GM21390 (cell line): Measurements from ENCODE around the gene SLC30A7.
A peak's percentile ranks its signal among the peaks of the same experiment; 100 is the strongest.
"Not testable (repeated sequence)": the region's sequence is repeated elsewhere in the genome, so short reads cannot be mapped to it uniquely, and the experiment has no call there.

ENCODE experiments used
- ATAC-seq: cut with Tn5 transposase; IDR thresholded peaks from one replicate; pipeline ENCODE4 v1.9.1; 2021; ENCODE audit not compliant: unreplicated experiment

SLC30A7 gene

DNA sequence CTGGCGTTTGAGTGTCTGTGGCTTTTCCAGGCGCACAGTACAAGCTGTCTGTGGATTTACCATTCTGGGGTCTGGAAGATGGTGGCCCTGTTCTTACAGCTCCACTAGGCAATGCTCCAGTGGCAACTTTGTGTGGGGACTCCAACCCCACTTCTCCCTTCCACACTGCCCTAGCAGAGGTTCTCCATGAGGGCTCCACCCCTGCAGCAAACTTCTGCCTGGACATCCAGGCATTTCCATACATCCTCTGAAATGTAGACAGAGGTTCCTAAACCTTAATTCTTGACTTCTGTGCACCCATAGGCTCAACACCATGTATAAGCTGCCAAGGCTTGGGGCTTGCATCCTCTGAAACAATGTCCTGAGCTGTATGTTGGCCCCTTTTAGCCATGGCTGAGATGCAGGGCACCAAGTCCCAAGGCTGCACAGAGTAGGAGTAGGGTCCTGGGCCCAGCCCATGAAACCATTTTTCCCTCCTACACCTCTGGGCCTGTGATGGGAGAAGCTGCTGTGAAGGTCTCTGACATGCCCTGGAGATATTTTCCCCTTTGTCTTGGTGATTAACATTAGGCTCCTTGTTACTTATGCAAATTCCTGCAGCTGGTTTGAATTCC, 5.9 kb upstream of the SLC30A7 start:
- not testable (repeated sequence) for ATAC-seq

- ATAC-seq = no peak
These were observed 4.5 kb upstream of the SLC30A7 start for GRCh38 chr1:100891380-100891779.

- no peak for ATAC-seq
These were observed 3.3 kb upstream of the SLC30A7 start for GRCh38 chr1:100892554-100892953.

GRCh38 chr1:100893718-100894117, 2.2 kb upstream of the SLC30A7 start:
- no peak for ATAC-seq

GRCh38 chr1:100894603-100895539, 1.0 kb upstream of the SLC30A7 start, which contains the start of gene EXTL2:
EXTL2 (minus strand) TSS chr1:100894842; CDS start chr1:100888757, 6,085 bp downstream.
- ATAC-seq = peak; percentile 53

- ATAC-seq = peak; percentile 35
These were observed 642 bp downstream of the SLC30A7 start for GRCh38 chr1:100896481-100896982.

- no peak for ATAC-seq
These were observed 6.5 kb downstream of the SLC30A7 start for GRCh38 chr1:100902365-100902764.

GRCh38 chr1:100903777-100904176, 7.9 kb downstream of the SLC30A7 start:
- no peak for ATAC-seq

GRCh38 chr1:100904528-100904927, 8.6 kb downstream of the SLC30A7 start:
- ATAC-seq = no peak

GRCh38 chr1:100905181-100905580, 9.3 kb downstream of the SLC30A7 start:
- no peak for ATAC-seq

DNA sequence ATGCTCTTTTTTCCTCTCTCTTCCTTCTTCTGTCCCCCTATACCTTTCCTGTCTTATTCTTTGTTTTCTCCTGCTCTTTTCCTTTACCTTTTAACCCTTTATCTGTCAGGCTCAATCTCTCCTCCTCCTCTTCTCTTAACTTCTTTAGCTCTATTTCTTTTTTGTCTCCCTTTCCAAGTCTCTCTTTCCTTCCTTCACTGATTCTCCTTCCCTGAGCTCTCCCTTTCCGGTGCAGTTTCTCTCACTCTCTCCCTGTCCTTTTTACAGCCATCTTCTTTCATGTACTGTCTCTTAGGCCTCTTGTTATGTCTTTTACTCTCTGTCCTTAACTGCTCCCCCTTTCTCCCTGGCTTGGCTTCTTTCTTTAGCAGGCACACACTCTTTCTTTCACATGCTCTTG, 12.0 kb downstream of the SLC30A7 start:
- no peak for ATAC-seq

DNA sequence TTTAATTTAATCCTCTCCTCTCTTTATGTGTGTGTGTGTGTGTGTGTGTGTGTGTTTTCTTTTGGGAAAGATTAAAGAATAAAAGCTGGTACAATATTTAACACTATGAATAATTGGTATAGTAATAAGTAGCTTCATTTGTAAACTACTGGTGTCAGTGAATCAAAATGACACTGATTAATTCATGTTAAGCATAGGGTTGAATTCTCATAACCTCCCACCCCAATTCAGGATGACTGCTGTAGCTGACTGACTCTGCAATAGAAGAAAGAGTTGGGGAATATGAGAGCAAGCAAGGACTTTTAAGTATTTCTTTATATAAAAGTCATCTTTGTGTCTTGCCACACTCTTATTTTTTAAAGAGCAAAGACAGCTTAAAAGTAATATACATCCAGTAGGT, 13.1 kb downstream of the SLC30A7 start:
- no peak for ATAC-seq

GRCh38 chr1:100912019-100912418, 16.1 kb downstream of the SLC30A7 start:
- no peak for ATAC-seq

GRCh38 chr1:100921110-100921706, 25.3 kb downstream of the SLC30A7 start:
- ATAC-seq = no peak

DNA sequence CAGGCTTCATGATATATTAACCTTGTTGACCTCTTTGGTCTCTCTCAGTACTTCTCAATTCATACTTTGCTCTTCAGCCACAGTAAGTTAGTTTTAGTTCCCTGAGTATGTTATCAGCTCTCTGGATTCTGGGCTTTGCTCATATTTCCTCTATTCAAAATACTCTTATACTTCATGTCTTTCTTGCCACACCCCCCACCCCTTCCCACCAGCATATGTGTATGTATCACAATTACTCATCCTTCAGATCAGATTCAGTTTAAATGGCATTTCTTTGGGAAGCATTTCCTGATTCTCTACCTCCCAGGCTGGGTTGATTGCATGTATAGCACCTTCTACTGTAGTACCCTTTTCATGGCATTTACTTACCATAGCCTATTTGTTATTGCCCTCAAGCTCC, 28.3 kb downstream of the SLC30A7 start:
- no peak for ATAC-seq

DNA sequence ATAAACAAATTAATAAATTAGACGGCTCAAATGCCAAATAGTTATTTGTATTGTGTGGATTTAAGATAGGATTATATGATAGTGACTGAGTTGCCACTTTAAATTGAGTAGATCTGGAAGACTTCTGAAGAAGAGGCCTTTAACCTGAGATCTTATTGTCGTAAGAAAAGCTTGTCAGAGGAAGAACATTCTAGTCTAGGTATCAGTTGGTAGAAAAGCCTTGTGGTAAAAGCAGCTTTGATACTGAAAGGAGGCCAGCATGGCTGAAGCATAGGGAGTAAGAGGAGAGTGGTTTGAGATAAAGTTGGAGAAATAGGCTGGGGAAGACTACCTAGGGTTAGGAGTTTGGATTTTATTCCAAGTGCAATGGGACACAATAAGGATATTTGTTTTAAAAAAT, 29.1 kb downstream of the SLC30A7 start:
- no peak for ATAC-seq

DNA sequence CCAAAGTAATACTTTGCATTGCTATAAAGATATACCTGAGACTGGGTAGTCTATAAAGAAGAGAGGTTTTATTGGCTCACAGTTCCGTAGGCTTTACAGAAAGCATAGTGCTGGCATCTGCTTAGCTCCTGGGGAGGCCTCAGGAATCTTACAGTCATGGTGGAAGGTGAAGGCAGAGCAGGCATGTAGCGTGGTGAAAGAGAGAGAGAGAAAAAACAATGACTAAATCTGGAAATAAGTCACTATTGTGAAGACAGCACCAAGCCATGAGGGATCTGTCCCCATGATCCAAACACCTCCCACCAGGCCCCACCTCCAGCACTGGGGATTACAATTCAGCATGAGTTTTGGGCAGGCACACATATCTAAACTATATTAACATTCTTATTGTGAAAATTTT, 30.4 kb downstream of the SLC30A7 start:
- ATAC-seq = no peak

- ATAC-seq = no peak
These were observed 31.4 kb downstream of the SLC30A7 start for GRCh38 chr1:100927276-100927675.

- ATAC-seq = no peak
These were observed 32.2 kb downstream of the SLC30A7 start for GRCh38 chr1:100928128-100928527.

DNA sequence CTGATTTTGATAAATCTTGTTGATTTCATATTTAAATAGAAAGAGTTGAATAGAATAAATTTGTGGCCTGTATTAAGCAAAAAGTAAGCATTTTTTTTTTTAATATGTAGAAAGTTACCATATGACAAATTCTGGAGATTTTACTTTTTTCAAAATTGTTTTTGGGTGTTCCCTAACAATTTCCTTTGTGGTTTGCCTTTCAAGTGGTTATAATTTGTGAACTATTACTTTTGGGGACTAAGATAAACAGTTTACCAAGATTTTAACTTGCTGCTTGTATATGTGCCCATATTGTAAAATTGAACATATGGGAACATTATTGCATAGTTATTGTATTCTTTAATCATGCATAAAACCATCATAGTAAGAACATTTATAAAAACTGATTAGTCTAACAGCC, 34.6 kb downstream of the SLC30A7 start:
- no peak for ATAC-seq

DNA sequence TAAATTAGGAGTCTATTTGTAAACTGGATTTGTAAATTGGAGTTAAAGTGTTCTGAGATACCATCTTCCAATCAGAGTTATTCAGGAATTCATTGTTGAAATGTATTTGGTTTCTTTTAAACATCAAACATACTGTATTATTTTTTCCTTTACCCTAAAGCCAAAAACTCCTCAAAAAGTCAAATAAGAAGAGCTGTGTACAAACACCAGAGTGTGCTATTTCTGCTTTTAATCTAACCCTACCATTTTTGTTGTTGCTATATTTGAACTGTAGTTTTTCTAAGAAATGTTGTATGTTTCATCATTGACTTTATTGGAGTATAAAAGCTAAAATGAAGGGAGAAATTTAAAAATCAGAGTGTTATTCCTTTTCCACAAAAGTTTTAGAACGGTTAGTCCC, 35.8 kb downstream of the SLC30A7 start:
- ATAC-seq = no peak

DNA sequence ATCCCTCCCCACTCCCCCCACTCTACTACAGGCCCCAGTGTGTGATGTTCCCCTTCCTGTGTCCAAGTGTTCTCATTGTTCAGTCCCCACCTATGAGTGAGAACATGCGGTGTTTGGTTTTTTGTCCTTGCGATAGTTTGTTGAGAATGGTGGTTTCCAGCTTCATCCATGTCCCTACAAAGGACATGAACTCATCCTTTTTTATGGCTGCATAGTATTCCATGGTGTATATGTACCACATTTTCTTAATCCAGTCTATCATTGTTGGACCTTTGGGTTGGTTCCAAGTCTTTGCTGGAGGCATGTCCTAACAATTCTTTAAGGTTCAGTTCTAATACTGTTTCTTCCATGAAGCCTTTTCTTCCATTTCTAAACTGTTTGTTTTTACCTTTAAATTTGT, 37.7 kb downstream of the SLC30A7 start:
- not testable (repeated sequence) for ATAC-seq
